ENCODE data around the gene ALOX15. TPM values are rescaled to one million over a fixed set of nuclear protein-coding genes. Genes with fewer than 3 reads are reported as not detected.

ALOX15 gene
- total RNA-seq, 2 experiments from 2014 or later: 1.8 TPM; not detected in 1

DNA sequence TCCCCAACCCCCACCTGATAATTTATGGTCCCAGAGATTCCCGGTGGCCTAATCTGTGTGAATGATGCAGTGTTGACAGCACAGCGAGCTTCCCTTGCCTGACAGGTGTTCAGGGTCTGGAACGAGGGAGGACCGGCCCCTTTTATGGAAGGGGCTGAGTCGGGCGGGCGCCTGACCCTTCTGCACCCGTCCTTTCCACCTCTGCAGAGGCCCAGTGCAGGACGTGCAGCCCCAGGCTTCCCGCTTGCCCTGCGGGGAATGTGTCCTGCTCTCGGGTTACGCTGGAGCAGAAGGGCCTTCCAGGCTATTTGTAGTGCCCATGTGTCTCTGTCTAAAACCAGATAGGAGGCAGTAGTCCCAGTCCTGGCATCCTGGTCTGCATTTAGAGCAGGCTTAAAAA, 40.9 kb downstream of the ALOX15 start:
- Histone ChIP-seq H3K9me2 (ENCODE audit: insufficient read depth, low read length) (no peaks in the 10 kb centered on the region), H3K79me2 (ENCODE audit: insufficient read depth, low read depth, low read length) (no peaks in the 10 kb centered on the region), H3K4me1 (ENCODE audit: insufficient read depth, low read length, poor library complexity, severe bottlenecking) (no peaks in the 10 kb centered on the region), H3K27ac (ENCODE audit: low read depth, low read length, poor library complexity, severe bottlenecking) (no peak overlapping the region), H3K4me3 (ENCODE audit: low read depth, low read length, poor library complexity, severe bottlenecking) (no peak overlapping the region), H3K36me3 (ENCODE audit: insufficient read depth, low read length) (no peaks in the 10 kb centered on the region), H2AFZ (ENCODE audit: low read length) (no peak overlapping the region), H3K9me3 (ENCODE audit: low read length) (no peaks in the 10 kb centered on the region), H4K20me1 (ENCODE audit: insufficient read depth, low read length) (no peaks in the 10 kb centered on the region), H3K4me2 (ENCODE audit: low read length) (no peak overlapping the region)
- intact Hi-C loops (cut with micrococcal nuclease; ENCODE audit: unreplicated experiment): no loop called here
- TF ChIP-seq EZH2phosphoT487 (IDR thresholded peaks at IDR 0.05; ENCODE audit: borderline replicate concordance, low read depth, low read length) (no peak), CTCF (conservative IDR thresholded peaks at IDR 0.05; ENCODE audit: low read length) (no peak)
- no peak for DNase-seq (ENCODE audit: low spot score)
- ChIA-PET POLR2A (no interaction called here), CTCF (ENCODE audit: unreplicated experiment) (no interaction called here)
- BruUV-seq (replicated peaks): no TSS peak

- BruUV-seq (replicated peaks): no TSS peak
- H3K4me3 ChIP-seq (ENCODE audit: low read depth, low read length, poor library complexity, severe bottlenecking): no peak overlapping the region
- H3K36me3 ChIP-seq (ENCODE audit: insufficient read depth, low read length): no peaks in the 10 kb centered on the region
- CTCF ChIA-PET (ENCODE audit: unreplicated experiment): no interaction called here
- H3K27ac ChIP-seq (ENCODE audit: low read depth, low read length, poor library complexity, severe bottlenecking): no peak overlapping the region
- TF ChIP-seq CTCF (conservative IDR thresholded peaks at IDR 0.05; ENCODE audit: low read length): no peak
- TF ChIP-seq EZH2phosphoT487 (IDR thresholded peaks at IDR 0.05; ENCODE audit: borderline replicate concordance, low read depth, low read length): no peak
- H3K4me2 ChIP-seq (ENCODE audit: low read length): no peak overlapping the region
- no peaks in the 10 kb centered on the region for H3K4me1 ChIP-seq (ENCODE audit: insufficient read depth, low read length, poor library complexity, severe bottlenecking)
- intact Hi-C loops (cut with micrococcal nuclease; ENCODE audit: unreplicated experiment): no loop called here
- no peaks in the 10 kb centered on the region for H3K9me2 ChIP-seq (ENCODE audit: insufficient read depth, low read length)
- no peaks in the 10 kb centered on the region for H3K79me2 ChIP-seq (ENCODE audit: insufficient read depth, low read depth, low read length)
- no peak for DNase-seq (ENCODE audit: low spot score)
- no peaks in the 10 kb centered on the region for H4K20me1 ChIP-seq (ENCODE audit: insufficient read depth, low read length)
- no peak overlapping the region for H2AFZ ChIP-seq (ENCODE audit: low read length)
- POLR2A ChIA-PET: no interaction called here
- H3K9me3 ChIP-seq (ENCODE audit: low read length): no peaks in the 10 kb centered on the region
These were observed 41.8 kb downstream of the ALOX15 start for GRCh38 chr17:4599505-4600281.

- H3K79me2 ChIP-seq (ENCODE audit: insufficient read depth, low read depth, low read length): no peaks in the 10 kb centered on the region
- ChIA-PET POLR2A (interaction anchor here (0.6 kb wide), 1 partner anchor 475 kb away, joined by 4 read pairs; no protein-coding TSS in a partner anchor), CTCF (ENCODE audit: unreplicated experiment) (interaction anchor here (0.6 kb wide), 1 partner anchor 14 kb away, joined by 4 read pairs; no protein-coding TSS in a partner anchor)
- H4K20me1 ChIP-seq (ENCODE audit: insufficient read depth, low read length): no peaks in the 10 kb centered on the region
- TF ChIP-seq CTCF (conservative IDR thresholded peaks at IDR 0.05; ENCODE audit: low read length): no peak
- TF ChIP-seq EZH2phosphoT487 (IDR thresholded peaks at IDR 0.05; ENCODE audit: borderline replicate concordance, low read depth, low read length): no peak
- no peak overlapping the region for H3K4me3 ChIP-seq (ENCODE audit: low read depth, low read length, poor library complexity, severe bottlenecking)
- BruUV-seq (replicated peaks): no TSS peak
- H3K9me2 ChIP-seq (ENCODE audit: insufficient read depth, low read length): no peaks in the 10 kb centered on the region
- no peak overlapping the region for H3K4me2 ChIP-seq (ENCODE audit: low read length)
- no peak overlapping the region for H3K27ac ChIP-seq (ENCODE audit: low read depth, low read length, poor library complexity, severe bottlenecking)
- H2AFZ ChIP-seq (ENCODE audit: low read length): no peak overlapping the region
- intact Hi-C loops (cut with micrococcal nuclease; ENCODE audit: unreplicated experiment): no loop called here
- H3K9me3 ChIP-seq (ENCODE audit: low read length): no peaks in the 10 kb centered on the region
- no peaks in the 10 kb centered on the region for H3K36me3 ChIP-seq (ENCODE audit: insufficient read depth, low read length)
- no peaks in the 10 kb centered on the region for H3K4me1 ChIP-seq (ENCODE audit: insufficient read depth, low read length, poor library complexity, severe bottlenecking)
- DNase-seq (ENCODE audit: low spot score): no peak
These were observed 42.5 kb downstream of the ALOX15 start for GRCh38 chr17:4598776-4599504.

All from OCI-LY7 (cell line).